GM19463 (cell line): ENCODE results near the gene GOLT1B.

ENCODE experiments used
- ATAC-seq: cut with Tn5 transposase; IDR thresholded peaks from one replicate; pipeline ENCODE4 v1.9.1; 2021; ENCODE audit warnings: mild to moderate bottlenecking, moderate library complexity; ENCODE audit not compliant: unreplicated experiment

The GOLT1B gene

DNA sequence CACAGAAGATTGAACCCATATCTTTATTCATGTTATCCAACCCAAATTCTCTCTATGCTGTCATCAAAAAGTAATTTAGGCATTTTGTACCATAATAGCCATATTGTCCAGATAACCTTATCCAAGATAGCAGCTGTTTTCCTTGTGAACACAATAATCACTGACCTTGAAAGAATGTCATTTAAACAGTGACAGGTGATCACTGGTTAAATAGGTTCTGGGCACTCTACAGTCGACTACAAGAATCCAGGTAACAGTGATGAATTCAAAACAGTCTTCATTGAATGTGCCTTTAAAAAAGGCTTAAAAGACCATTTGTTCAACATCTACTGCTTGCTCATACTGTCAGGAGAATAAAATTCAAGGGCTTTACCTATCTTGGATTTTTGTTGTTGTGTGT is 20.0 kb downstream of the GOLT1B start:
- ATAC-seq, result no peak

- ATAC-seq, result no peak
Measured at GRCh38 chr12:21523148-21523547, 21.6 kb downstream of the GOLT1B start.

DNA sequence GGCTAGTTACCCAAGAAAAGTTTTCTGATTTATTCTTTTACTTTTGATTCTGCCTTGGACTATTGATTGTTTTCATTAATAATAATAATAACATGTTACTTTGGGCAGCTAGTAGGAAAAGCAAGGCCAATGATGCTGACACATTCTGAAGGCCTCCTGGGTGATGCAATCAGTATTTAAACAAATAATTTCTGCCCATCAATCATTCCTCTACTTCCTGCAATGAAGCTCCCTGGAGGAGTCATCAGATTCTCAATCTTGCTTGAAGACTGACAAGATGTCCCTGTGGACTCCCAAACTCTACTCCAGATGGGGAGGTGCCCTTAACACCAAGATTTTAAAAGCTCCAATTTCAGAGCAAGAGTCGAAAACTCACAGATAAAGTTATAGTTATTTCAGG is 24.5 kb downstream of the GOLT1B start, which contains the start of gene SPX:
Gene SPX (plus strand): TSS at position 244 of the 400 bp plus-strand sequence. CDS start 177 bp downstream, outside the sequence.
- ATAC-seq, result no peak

DNA sequence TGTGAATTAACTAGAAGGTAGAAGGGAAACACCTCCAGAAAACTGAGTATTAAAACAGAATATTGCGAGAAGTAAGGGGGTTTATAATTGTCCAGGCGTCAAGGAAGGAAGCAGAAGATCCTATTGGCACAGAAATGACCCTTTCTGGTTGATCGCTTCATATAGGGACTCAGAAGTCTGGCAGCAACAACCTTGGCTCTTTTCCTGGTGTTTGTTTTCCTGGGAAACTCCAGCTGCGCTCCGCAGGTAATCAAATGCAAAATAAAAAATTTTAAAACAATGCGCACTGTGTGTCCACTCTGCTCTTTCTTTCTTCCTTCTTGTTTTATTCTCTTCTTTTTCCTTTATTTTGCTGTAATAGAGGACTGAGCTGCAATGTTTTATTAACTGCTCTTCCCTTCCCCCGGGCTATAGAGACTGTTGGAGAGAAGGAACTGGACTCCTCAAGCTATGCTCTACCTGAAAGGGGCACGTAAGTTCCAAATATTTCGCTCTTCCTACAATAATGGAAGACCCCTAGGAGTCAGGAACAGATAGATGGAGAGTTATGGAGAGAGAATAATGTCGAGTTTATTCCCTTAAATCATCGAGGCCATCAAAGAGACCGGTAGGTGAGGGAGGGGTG is 25.2 kb downstream of the GOLT1B start:
- no peak for ATAC-seq

DNA sequence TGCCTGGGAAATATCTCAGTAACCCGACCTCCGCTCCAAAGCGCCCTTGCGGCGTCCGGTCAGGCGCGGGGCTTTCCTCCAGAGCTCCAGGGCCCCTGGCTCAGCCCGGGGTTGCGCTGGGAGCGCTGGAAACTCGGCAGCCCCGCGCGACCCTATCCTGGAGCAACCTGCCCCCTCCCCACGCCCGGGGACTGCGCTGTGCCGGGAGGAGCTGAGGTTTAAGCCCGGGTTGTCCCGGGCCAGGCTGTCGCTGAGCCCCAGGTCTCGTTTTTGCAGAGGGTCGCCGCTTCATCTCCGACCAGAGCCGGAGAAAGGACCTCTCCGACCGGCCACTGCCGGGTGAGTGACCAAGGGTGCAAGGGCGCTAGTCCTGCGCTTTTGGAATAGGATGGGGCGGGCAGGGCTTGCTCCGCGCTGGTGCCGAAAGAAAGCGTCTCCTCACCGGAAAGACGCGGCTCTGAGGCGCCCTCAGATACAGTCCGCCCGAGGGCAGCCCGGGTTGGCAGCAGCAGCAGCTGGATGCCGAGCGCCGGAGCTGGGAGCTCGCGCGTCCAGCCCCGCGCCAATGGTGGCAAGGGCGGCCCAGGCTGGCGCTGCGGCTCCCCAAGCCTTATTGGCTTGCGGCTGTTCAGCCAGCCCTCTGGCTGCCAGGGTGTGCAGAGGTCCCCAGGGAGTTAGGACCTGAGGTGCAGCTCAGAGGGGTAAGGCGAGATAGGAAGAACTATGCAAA is 26.0 kb downstream of the GOLT1B start:
- peak; percentile 97 for ATAC-seq

DNA sequence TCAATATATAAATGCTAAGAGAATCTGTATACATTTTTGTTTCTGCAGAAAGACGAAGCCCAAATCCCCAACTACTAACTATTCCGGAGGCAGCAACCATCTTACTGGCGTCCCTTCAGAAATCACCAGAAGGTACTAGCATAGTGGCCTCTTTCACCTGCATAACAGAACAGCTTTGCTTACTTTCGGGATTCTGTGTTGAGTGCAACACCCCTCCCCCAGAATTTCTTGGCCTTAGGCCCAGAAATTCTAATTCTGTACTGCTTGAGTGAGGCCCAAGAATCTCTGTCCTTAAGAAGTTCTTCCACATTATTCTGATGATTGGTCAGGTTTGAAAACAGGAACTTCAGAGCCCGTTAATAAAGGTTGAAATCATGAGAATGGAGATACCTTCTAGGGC is 27.4 kb downstream of the GOLT1B start:
- ATAC-seq, result no peak

- ATAC-seq, result no peak
Measured at GRCh38 chr12:21529456-21529855, 27.9 kb downstream of the GOLT1B start.

GRCh38 chr12:21538061-21538653 is 36.6 kb downstream of the GOLT1B start:
- no peak for ATAC-seq

DNA sequence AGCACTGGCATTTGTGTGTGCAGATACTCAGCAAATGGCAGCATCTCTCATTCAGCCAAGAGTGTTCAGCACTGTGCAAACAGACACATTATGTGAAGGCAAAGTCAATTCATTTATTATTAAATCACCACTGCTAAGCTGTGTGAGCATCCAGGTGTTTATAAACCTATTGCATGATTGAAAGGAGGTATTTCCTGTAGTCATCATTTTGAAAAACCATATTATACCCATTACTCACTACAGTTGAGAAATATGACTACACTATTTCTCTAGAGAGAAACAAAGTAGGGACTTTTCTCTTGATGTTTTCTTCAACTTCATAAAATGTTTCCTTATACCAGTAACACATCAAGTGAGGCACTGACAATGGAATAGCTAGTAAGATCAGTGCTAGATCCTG is 38.2 kb downstream of the GOLT1B start:
- no peak for ATAC-seq

GRCh38 chr12:21541773-21542172 is 40.2 kb downstream of the GOLT1B start:
- no peak for ATAC-seq

DNA sequence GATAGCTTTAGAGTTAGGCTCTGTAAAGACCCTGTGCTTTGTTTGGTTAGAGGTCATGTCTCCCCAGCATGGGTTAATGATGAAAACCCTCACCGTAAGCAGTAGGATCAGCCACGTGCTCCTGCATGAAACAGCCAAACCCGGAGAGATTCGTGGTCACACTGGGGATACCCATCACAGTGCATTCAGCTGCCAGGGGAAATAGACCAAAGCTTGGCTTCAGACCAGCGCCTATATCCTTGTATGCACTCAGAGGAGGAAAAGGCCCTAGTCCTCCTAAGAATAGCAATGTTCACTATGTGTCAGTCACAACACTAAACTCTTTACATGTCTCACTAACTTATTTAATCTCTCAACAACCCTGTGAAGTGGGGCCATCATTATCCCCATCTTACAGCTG is 40.8 kb downstream of the GOLT1B start:
- no peak for ATAC-seq

- ATAC-seq, result no peak
Measured at GRCh38 chr12:21543151-21543550, 41.6 kb downstream of the GOLT1B start.

DNA sequence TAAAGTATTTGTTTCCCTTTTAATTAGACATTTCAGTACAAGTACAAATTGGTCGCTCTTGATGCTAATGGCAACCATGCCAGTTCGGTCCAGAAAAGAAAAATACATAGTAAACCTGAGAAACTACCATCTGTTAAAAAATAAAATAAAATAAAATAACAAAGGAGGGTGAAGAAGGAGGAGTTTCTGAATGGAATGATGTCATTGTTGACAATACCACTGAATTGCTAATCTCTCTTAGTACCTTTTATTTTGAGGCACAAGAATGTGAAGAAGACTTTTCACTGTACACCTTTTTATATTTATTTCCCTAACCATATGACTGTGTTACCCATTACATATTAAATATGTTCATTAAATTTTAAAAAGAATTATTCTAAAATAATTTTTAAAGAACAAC is 44.0 kb downstream of the GOLT1B start:
- no peak for ATAC-seq

- no peak for ATAC-seq
Measured at GRCh38 chr12:21546716-21547115, 45.1 kb downstream of the GOLT1B start.

GRCh38 chr12:21547437-21547836 is 45.8 kb downstream of the GOLT1B start:
- ATAC-seq, result no peak

GRCh38 chr12:21551841-21552465 is 50.4 kb downstream of the GOLT1B start:
- no peak for ATAC-seq

GRCh38 chr12:21552635-21553328 is 51.2 kb downstream of the GOLT1B start:
- no peak for ATAC-seq

- no peak for ATAC-seq
Measured at GRCh38 chr12:21553329-21553675, 51.7 kb downstream of the GOLT1B start.

DNA sequence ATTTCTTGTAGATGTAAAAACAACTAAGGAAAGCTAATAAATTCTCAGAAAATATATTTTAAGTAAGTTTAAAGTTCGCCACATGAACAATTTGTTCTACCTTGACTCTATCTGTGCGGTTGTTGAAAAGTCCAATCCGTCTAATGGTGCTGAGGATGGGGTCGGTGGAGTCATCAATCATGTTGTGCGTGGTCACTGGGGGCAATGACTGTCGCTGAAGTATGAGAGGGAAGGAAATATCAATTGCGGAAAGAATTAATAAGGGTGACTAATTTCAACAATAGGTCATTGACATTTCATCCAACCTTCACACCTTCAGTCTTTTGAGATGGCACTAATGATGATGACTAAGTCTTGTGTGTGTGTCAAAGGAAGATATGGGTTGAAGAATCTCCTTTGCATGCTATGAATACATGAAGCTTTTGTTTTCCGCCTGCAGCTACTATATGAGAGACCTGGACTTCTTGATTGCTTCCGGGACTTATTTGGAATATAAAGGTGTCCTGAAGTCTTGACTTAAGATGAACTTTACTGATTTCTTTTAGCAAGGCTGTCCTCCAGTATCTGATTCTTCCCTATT is 56.6 kb downstream of the GOLT1B start:
- no peak for ATAC-seq

DNA sequence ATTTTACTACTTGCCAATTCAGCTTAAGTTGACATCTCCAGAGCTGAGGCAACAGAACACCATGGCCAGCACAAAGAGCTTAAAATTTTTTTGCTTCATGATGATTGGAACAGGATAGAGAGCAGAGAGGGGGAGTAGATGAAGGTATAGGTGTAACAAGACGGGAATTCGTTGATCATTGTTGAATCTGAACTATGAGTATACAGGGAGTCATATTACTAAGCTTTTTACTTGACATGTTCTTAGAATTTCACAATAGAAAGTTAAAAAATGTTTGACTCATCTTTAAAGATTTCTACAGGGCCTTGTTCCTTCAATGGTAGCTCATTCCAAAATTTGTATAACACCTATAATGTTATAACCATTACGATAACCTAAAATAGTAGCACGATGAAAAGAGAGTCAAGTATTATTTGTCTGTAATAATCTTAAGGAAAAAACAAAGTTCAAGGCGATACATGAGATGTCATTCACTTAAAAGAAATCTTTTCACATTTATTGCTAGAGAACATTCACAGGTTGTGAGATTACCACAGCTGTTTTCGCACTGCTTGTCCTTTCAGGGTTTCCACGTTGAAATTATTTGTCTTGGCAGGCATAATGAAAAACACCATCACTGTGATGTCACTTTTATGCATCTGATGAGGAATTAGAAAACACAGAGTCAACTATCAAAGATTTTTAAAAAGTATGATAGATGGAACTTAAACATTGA is 58.4 kb downstream of the GOLT1B start:
- ATAC-seq, result no peak
